Uterus (tissue), 2 donors: Measurements from ENCODE around the gene STRA6.

Source experiments
- POLR2A ChIP-seq, 2 donors: fragments of 450-650 bp; IDR thresholded peaks; one replicate each; pipeline ENCODE4 v1.6.1; 2016; ENCODE audit warnings: antibody characterized with exemption in 2 of 2, mild to moderate bottlenecking in 1 of 2, moderate library complexity in 1 of 2
- TF ChIP-seq, protein P1 (sequence below), 4 experiments: fragments of 200-600 bp in 2 of 4; fragments of 450-650 bp in 2 of 4; sonication (generic) in 2 of 4; IDR thresholded peaks; one replicate each; pipeline ENCODE4 v1.5.1; 2016 to 2019; ENCODE audit warnings: antibody characterized with exemption in 4 of 4, mild to moderate bottlenecking in 2 of 4, moderate library complexity in 1 of 4

DNA sequence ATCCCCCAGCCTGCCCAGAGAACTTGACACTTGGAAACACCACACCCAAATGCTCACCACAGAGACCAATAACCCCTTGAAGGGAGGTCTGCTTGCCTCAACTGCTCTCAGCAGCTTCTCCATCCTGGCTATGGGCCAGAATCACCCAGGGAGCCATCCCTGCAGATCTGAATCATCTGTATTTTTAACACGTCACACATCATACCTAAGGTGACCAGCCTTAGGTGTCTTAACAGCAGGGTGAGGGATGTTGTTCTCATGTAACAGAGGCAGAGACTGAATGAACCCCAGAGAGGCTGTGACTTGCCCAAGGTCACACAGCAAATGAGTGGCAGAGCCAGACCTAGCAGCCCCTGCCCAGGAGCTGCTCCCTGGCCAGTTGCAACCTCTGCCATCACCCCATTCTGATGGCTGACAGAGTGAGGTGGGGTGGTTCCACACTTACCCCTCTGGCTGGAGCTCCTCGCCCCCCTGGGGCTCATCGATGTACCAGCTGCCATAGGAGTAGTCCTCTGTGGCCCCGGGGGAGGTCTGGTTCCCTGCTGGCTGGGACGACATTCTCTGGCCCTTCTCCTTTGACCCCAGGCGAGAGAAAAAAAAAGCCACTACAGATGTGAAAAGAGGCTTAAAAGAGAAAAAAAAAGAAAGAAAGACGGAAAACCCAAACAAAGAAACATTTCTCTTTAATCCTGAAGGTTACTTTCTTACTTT is 722 bp downstream of the STRA6 start:
- TF ChIP-seq, protein P1, sequence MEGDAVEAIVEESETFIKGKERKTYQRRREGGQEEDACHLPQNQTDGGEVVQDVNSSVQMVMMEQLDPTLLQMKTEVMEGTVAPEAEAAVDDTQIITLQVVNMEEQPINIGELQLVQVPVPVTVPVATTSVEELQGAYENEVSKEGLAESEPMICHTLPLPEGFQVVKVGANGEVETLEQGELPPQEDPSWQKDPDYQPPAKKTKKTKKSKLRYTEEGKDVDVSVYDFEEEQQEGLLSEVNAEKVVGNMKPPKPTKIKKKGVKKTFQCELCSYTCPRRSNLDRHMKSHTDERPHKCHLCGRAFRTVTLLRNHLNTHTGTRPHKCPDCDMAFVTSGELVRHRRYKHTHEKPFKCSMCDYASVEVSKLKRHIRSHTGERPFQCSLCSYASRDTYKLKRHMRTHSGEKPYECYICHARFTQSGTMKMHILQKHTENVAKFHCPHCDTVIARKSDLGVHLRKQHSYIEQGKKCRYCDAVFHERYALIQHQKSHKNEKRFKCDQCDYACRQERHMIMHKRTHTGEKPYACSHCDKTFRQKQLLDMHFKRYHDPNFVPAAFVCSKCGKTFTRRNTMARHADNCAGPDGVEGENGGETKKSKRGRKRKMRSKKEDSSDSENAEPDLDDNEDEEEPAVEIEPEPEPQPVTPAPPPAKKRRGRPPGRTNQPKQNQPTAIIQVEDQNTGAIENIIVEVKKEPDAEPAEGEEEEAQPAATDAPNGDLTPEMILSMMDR (IDR thresholded peaks at IDR 0.05): no peak
- no peak for TF ChIP-seq POLR2A (IDR thresholded peaks at IDR 0.05)
